Spleen (tissue), 7 donors: ENCODE data around the gene ZFYVE28.

Source experiments
- CTCF ChIP-seq, 11 experiments: fragments of 200-600 bp in 7 of 11; fragments of 450-650 bp in 4 of 11; sonication (generic) in 4 of 11; IDR thresholded peaks in 8 of 11; conservative IDR thresholded peaks in 3 of 11; 1 replicate in 7 of 11; 2 replicates in 4 of 11; pipeline versions ENCODE4 v1.4.0 to v1.8.0; 2016 to 2021; ENCODE audit warnings: antibody characterized with exemption in 11 of 11, inconsistent platforms in 4 of 11, mild to moderate bottlenecking in 1 of 11
- POLR2A ChIP-seq, 3 donors: fragments of 450-650 bp; IDR thresholded peaks; one replicate each; pipeline ENCODE4 v1.5.1; 2017; ENCODE audit warnings: antibody characterized with exemption in 3 of 3, mild to moderate bottlenecking in 1 of 3
- POLR2AphosphoS5 ChIP-seq, 3 donors: sonication (generic); formaldehyde crosslinking; IDR thresholded peaks; one replicate each; pipeline ENCODE4 v1.5.1; 2017; ENCODE audit warnings: antibody characterized with exemption in 3 of 3
- donor health status: DM: no; HTN: no; CAD: no; lungs with moderate emphysema.
- donor health status: DM: no; HTN: no; CAD: no.
- donor health status: DM: no; HTN: no; CAD: no.

GRCh38 chr4:2270341-2271165 is 147.9 kb downstream of the ZFYVE28 start:
- TF ChIP-seq CTCF (IDR thresholded peaks at IDR 0.05 in 8 of 11, conservative IDR thresholded peaks at IDR 0.05 in 3 of 11) (no peak), POLR2A (IDR thresholded peaks at IDR 0.05) (no peak), POLR2AphosphoS5 (IDR thresholded peaks at IDR 0.05) (no peak)
